K562 (cell line): ENCODE measurements around the gene ANKRD60. TPM values are rescaled to one million over a fixed set of nuclear protein-coding genes. Genes with fewer than 3 reads are reported as not detected.

ENCODE experiments used
- ATF6 ChIP-seq: sonication (generic); formaldehyde crosslinking; IDR thresholded peaks from 2 replicates; pipeline ENCODE4 v1.4.0; 2020; ENCODE audit warnings: mild to moderate bottlenecking, missing genetic modification reagents
- CBX2 ChIP-seq: fragments of 200-600 bp; sonication (generic); IDR thresholded peaks from one replicate; pipeline ENCODE4 v1.6.1; 2012; ENCODE audit warnings: mild to moderate bottlenecking, low read length, inconsistent platforms; ENCODE audit not compliant: insufficient read depth, poor library complexity, severe bottlenecking
- ERF ChIP-seq: fragments of 450-650 bp; formaldehyde crosslinking; IDR thresholded peaks from 2 replicates; pipeline ENCODE4 v1.4.0; 2020; ENCODE audit warnings: mild to moderate bottlenecking, mixed read lengths
- KAT2B ChIP-seq: IDR thresholded peaks from one replicate; pipeline ENCODE4 v1.6.1; 2012; ENCODE audit warnings: low read depth, mild to moderate bottlenecking, control low read depth, inconsistent platforms, low read length, moderate library complexity
- MYC ChIP-seq, 2 experiments: fragments of 250-450 bp in 1 of 2; sonication (Bioruptor Pico) in 1 of 2; IDR thresholded peaks; 2 replicates each; pipeline versions ENCODE4 v1.5.1 to v1.6.1; 2012 to 2021; ENCODE audit warnings: low read depth in 2 of 2, borderline replicate concordance in 1 of 2, improper control_type of control experiment in 1 of 2, low read length in 1 of 2, mild to moderate bottlenecking in 1 of 2, moderate library complexity in 1 of 2
- POLR3A ChIP-seq: IDR thresholded peaks from 2 replicates; pipeline ENCODE4 v1.6.1; 2011; ENCODE audit warnings: borderline replicate concordance, mild to moderate bottlenecking, moderate library complexity; ENCODE audit not compliant: insufficient read length, insufficient read depth; ENCODE audit errors: extremely low read depth
- PYGO2 ChIP-seq: fragments of 450-650 bp; IDR thresholded peaks from 2 replicates; pipeline ENCODE4 v1.6.1; 2016; ENCODE audit warnings: mild to moderate bottlenecking, missing genetic modification characterization, moderate library complexity, missing compliant biosample characterization
- SIN3B ChIP-seq: fragments of 450-650 bp; IDR thresholded peaks from 2 replicates; pipeline ENCODE4 v1.6.1; 2017; ENCODE audit warnings: low read depth, mild to moderate bottlenecking, moderate library complexity
- SMAD4 ChIP-seq: fragments of 250-450 bp; sonication (Bioruptor Pico); conservative IDR thresholded peaks from 2 replicates; pipeline ENCODE4 v1.8.0; 2021; ENCODE audit warnings: inconsistent platforms, mild to moderate bottlenecking, moderate library complexity
- THAP7 ChIP-seq: fragments of 250-450 bp; sonication (Bioruptor Pico); IDR thresholded peaks from 2 replicates; pipeline ENCODE4 v1.5.0; 2021
- XRCC5 ChIP-seq: fragments of 200-400 bp; formaldehyde crosslinking; IDR thresholded peaks from 2 replicates; pipeline ENCODE4 v1.6.1; 2017; ENCODE audit warnings: low read depth, mild to moderate bottlenecking, low read length
- ZBTB9 ChIP-seq: fragments of 450-650 bp; formaldehyde crosslinking; IDR thresholded peaks from 2 replicates; pipeline ENCODE4 v1.4.0; 2020; ENCODE audit warnings: mild to moderate bottlenecking, moderate library complexity
- ZFP91 ChIP-seq: sonication (generic); formaldehyde crosslinking; IDR thresholded peaks from 2 replicates; pipeline ENCODE4 v1.8.0; 2022; ENCODE audit warnings: mild to moderate bottlenecking, missing genetic modification reagents
- ZNF175 ChIP-seq: fragments of 200-800 bp; sonication (Bioruptor generic); IDR thresholded peaks from 2 replicates; pipeline ENCODE4 v1.6.1; 2016; ENCODE audit warnings: low read depth, mild to moderate bottlenecking, missing genetic modification characterization, missing compliant biosample characterization
- ZNF354B ChIP-seq: fragments of 250-450 bp; sonication (Bioruptor Pico); IDR thresholded peaks from 2 replicates; pipeline ENCODE4 v1.4.0; 2020
- ZNF444 ChIP-seq: fragments of 250-450 bp; sonication (Bioruptor Pico); IDR thresholded peaks from 2 replicates; pipeline ENCODE4 v1.4.0; 2020; ENCODE audit warnings: mild to moderate bottlenecking, moderate library complexity
- ZNF655 ChIP-seq: fragments of 250-450 bp; sonication (Bioruptor Pico); IDR thresholded peaks from 2 replicates; pipeline ENCODE4 v1.5.0; 2021
- ZNF766 ChIP-seq: fragments of 200-800 bp; sonication (Bioruptor generic); conservative IDR thresholded peaks from 2 replicates; pipeline ENCODE4 v1.6.1; 2016; ENCODE audit warnings: missing genetic modification characterization, missing compliant biosample characterization
- polyA plus RNA-seq, 8 experiments: library from polyadenylated mRNA; depleted of rRNA in 4 of 8; stranded (reverse) in 5 of 8; unstranded in 3 of 8; fragments of >200 nt; fragmentation: Nextera tagmentation in 2 of 8; fragmentation: Illumina TruSeq in 1 of 8; extraction: Ambion mirVana in 2 of 8; extraction: Trizol in 1 of 8; gene quantifications; 2 replicates each; pipeline versions ENCODE4 v1.2.1 to v1.2.3, GENCODE V29; 2011 to 2014; ENCODE audit warnings: inconsistent platforms in 1 of 8, missing spikeins in 1 of 8
- total RNA-seq, 7 experiments: library from RNA; depleted of rRNA in 6 of 7; stranded (reverse); fragments of >200 nt in 6 of 7; fragmentation: Illumina TruSeq in 2 of 7; extraction: Trizol in 2 of 7; gene quantifications; 2 replicates each; pipeline versions ENCODE4 v1.2.1 to v1.2.3, GENCODE V29; 2011 to 2021; ENCODE audit warnings: low replicate concordance in 1 of 7
- TF ChIP-seq, protein P1 (sequence below), 2 experiments: fragments of 450-650 bp in 1 of 2; sonication (generic) in 1 of 2; formaldehyde crosslinking in 1 of 2; IDR thresholded peaks in 1 of 2; conservative IDR thresholded peaks in 1 of 2; 2 replicates each; pipeline versions ENCODE4 v1.6.1 to v1.8.1; 2016 to 2023; ENCODE audit warnings: mild to moderate bottlenecking in 2 of 2, moderate library complexity in 2 of 2, inconsistent platforms in 1 of 2, missing genetic modification reagents in 1 of 2

Gene ANKRD60
- total and polyA plus RNA-seq, 9 of the 15 experiments (the other 6 are each of a cell fraction or from before 2014, with no cell fraction given): not detected

DNA sequence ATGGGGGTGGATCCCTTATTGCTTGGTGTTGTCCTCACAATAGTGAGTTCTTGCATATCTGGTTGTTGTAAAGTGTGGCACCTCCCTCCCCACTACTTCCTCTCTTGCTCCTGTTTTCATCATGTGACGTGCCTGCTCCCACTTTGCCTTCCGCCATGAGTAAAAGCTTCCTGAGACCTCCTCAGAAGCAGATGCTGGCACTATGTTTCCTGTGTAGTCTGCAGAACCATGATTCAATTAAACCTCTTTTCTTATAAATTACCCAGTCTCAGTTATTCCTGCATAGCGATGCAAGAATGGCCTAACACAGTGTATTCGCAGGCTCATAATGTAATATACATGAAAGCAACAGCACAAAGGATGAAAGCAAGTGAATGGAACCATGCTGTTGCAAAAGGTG lies 28.4 kb upstream of the ANKRD60 start (continued):
- no peak for TF ChIP-seq ATF6 (CRISPR knock-in tag)
- peak; percentile 84 for TF ChIP-seq ZNF766 (CRISPR knock-in tag)
- no peak for TF ChIP-seq SIN3B
- peak; percentile 98 for TF ChIP-seq ZNF175 (CRISPR knock-in tag)
- no peak for TF ChIP-seq ZNF354B (CRISPR knock-in tag)
- TF ChIP-seq ZFP91 (CRISPR knock-in tag): no peak
- peak; percentile 71; the same call in 1 of the 2 replicates for TF ChIP-seq ZBTB9 (CRISPR knock-in tag)
- TF ChIP-seq THAP7 (CRISPR knock-in tag): no peak
- TF ChIP-seq PYGO2 (tag): no peak
- peak; percentile 82 for TF ChIP-seq SMAD4
- TF ChIP-seq CBX2: no peak
- no peak for TF ChIP-seq KAT2B
- peak; percentile 72 for TF ChIP-seq MYC (IDR thresholded peaks at IDR 0.05; ENCODE audit: low read depth, low read length)
- no peak for TF ChIP-seq MYC (CRISPR knock-in tag; IDR thresholded peaks at IDR 0.05; ENCODE audit: borderline replicate concordance, low read depth)
- TF ChIP-seq, protein P1, sequence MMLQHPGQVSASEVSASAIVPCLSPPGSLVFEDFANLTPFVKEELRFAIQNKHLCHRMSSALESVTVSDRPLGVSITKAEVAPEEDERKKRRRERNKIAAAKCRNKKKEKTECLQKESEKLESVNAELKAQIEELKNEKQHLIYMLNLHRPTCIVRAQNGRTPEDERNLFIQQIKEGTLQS (IDR thresholded peaks at IDR 0.05): peak; percentile 68; the same call in 1 of the 2 replicates
- TF ChIP-seq, protein P1 (CRISPR knock-in tag; conservative IDR thresholded peaks at IDR 0.05): no peak
- TF ChIP-seq XRCC5: no peak
- TF ChIP-seq ERF (CRISPR knock-in tag): no peak
- TF ChIP-seq ZNF444 (CRISPR knock-in tag): 0 out of 2 replicates have a peak, but pooled peaks have one; percentile 25
- TF ChIP-seq ZNF655 (CRISPR knock-in tag): no peak
- TF ChIP-seq POLR3A: no peak
